Measurements from ENCODE around the gene CLCN2.

DNA sequence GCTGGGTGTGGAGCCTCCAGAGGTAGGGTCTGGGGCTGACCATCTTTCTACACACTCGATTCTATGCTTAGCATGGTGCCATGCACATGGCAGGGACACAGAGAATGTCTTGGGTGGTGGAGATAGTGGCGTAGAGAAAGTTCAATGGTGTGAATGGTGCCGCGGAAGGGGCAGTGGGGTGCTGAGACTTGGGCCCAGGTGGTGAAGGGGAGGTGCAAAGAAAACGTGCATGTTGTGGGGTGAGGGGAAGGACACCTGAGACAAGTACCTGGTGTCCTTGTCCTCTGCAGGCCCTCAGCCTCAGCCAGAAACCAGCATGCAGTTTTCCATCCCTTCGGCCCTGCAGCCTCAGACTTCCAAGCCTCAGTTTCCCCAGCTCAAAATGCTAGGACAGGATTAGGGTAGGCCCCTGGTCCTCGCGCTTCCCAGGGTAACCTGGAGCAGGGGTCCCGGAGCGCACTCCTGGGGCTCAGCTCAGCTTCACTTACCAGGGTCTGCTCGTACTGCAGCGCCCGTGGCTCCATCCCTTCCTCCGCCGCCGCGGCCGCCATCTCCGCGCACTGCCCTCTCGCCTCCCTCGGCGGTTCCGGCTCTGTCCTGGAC is 375 bp downstream of the CLCN2 start:
- TF ChIP-seq POLR2A (IDR thresholded peaks at IDR 0.05) = peak in 2 of 3 donors; percentile 35 to 41
- TF ChIP-seq, protein P1, sequence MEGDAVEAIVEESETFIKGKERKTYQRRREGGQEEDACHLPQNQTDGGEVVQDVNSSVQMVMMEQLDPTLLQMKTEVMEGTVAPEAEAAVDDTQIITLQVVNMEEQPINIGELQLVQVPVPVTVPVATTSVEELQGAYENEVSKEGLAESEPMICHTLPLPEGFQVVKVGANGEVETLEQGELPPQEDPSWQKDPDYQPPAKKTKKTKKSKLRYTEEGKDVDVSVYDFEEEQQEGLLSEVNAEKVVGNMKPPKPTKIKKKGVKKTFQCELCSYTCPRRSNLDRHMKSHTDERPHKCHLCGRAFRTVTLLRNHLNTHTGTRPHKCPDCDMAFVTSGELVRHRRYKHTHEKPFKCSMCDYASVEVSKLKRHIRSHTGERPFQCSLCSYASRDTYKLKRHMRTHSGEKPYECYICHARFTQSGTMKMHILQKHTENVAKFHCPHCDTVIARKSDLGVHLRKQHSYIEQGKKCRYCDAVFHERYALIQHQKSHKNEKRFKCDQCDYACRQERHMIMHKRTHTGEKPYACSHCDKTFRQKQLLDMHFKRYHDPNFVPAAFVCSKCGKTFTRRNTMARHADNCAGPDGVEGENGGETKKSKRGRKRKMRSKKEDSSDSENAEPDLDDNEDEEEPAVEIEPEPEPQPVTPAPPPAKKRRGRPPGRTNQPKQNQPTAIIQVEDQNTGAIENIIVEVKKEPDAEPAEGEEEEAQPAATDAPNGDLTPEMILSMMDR (IDR thresholded peaks at IDR 0.05) = no peak

Measured in body of pancreas (tissue), 4 donors.